Smooth muscle cell (in vitro differentiated cells): ENCODE results near the gene HMGCS1. TPM values are rescaled to one million over a fixed set of nuclear protein-coding genes. Genes with fewer than 3 reads are reported as not detected.

ENCODE experiments used
- DNase-seq: peaks from one replicate; lab custom pipeline; 2025; ENCODE audit not compliant: unreplicated experiment; lab: John Stamatoyannopoulos, UW
- H2AFZ ChIP-seq: fragments of 200-600 bp; sonication (generic); 2 replicates; pipeline ENCODE4 v1.6.0; 2016; ENCODE audit warnings: antibody characterized with exemption, low read depth, mild to moderate bottlenecking
- H3F3A ChIP-seq: fragments of 200-600 bp; sonication (generic); 2 replicates; pipeline ENCODE4 v1.6.0; 2017; ENCODE audit warnings: antibody characterized with exemption, low read depth
- H3K27ac ChIP-seq: fragments of 200-600 bp; sonication (generic); 2 replicates; pipeline ENCODE4 v1.5.1; 2016; ENCODE audit warnings: low read depth, mild to moderate bottlenecking
- H3K27me3 ChIP-seq: fragments of 200-600 bp; sonication (generic); 2 replicates; pipeline ENCODE4 v1.6.1; 2016; ENCODE audit warnings: low read depth, mild to moderate bottlenecking
- H3K36me3 ChIP-seq: fragments of 200-600 bp; sonication (generic); 2 replicates; pipeline ENCODE4 v1.5.1; 2016; ENCODE audit warnings: low read depth
- H3K4me1 ChIP-seq: fragments of 200-600 bp; sonication (generic); 2 replicates; pipeline ENCODE4 v1.5.1; 2016; ENCODE audit warnings: low read depth
- H3K4me2 ChIP-seq: fragments of 200-600 bp; sonication (generic); 2 replicates; pipeline ENCODE4 v1.6.0; 2016; ENCODE audit warnings: mild to moderate bottlenecking
- H3K4me3 ChIP-seq: fragments of 200-600 bp; sonication (generic); 2 replicates; pipeline ENCODE4 v1.5.1; 2016; ENCODE audit warnings: mild to moderate bottlenecking
- H3K79me2 ChIP-seq: fragments of 200-600 bp; sonication (generic); 2 replicates; pipeline ENCODE4 v1.6.0; 2016; ENCODE audit warnings: low read depth, mild to moderate bottlenecking
- H3K9ac ChIP-seq: fragments of 200-600 bp; sonication (generic); 2 replicates; pipeline ENCODE4 v1.6.0; 2016; ENCODE audit warnings: low read depth
- H3K9me3 ChIP-seq: fragments of 200-600 bp; sonication (generic); replicated peaks from 2 replicates; pipeline ENCODE4 v1.5.1; 2016; ENCODE audit warnings: low read depth
- H4K20me1 ChIP-seq: fragments of 200-600 bp; sonication (generic); 2 replicates; pipeline ENCODE4 v1.6.0; 2016; ENCODE audit warnings: low read depth
- WGBS: methylation state at CpG from one replicate; pipeline ENCODE4 v1.1.7; 2016; ENCODE audit warnings: low lambda C conversion rate; 5-methylcytosine and 5-hydroxymethylcytosine counted together
- polyA plus RNA-seq: library from polyadenylated mRNA; unstranded; fragments of >200 nt; fragmentation: Nextera tagmentation; extraction: Ambion mirVana; gene quantifications from 2 replicates; pipeline ENCODE4 v1.2.1, GENCODE V29; 2016
- total RNA-seq: library from RNA; depleted of rRNA; stranded (reverse); fragments of >200 nt; gene quantifications from 2 replicates; pipeline ENCODE4 v1.2.3, GENCODE V29; 2014
- TF ChIP-seq, protein P1 (sequence below): fragments of 200-600 bp; sonication (generic); IDR thresholded peaks from 2 replicates; pipeline ENCODE4 v1.5.1; 2017; ENCODE audit warnings: borderline replicate concordance, mild to moderate bottlenecking, antibody characterized with exemption; ENCODE audit not compliant: insufficient read depth, poor library complexity, severe bottlenecking

The HMGCS1 gene
- total and polyA plus RNA-seq, 2 experiments from 2014 or later: 51.8 to 94.0 TPM

- H3F3A ChIP-seq: peaks cover 7% of the 10 kb centered on the region
- H3K27me3 ChIP-seq: no peaks in the 10 kb centered on the region
- no peaks in the 10 kb centered on the region for H3K9me3 ChIP-seq
- H2AFZ ChIP-seq: peak overlapping the region; percentile 87
- TF ChIP-seq, protein P1, sequence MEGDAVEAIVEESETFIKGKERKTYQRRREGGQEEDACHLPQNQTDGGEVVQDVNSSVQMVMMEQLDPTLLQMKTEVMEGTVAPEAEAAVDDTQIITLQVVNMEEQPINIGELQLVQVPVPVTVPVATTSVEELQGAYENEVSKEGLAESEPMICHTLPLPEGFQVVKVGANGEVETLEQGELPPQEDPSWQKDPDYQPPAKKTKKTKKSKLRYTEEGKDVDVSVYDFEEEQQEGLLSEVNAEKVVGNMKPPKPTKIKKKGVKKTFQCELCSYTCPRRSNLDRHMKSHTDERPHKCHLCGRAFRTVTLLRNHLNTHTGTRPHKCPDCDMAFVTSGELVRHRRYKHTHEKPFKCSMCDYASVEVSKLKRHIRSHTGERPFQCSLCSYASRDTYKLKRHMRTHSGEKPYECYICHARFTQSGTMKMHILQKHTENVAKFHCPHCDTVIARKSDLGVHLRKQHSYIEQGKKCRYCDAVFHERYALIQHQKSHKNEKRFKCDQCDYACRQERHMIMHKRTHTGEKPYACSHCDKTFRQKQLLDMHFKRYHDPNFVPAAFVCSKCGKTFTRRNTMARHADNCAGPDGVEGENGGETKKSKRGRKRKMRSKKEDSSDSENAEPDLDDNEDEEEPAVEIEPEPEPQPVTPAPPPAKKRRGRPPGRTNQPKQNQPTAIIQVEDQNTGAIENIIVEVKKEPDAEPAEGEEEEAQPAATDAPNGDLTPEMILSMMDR: no peak
- H3K27ac ChIP-seq: peak overlapping the region; percentile 99
- peak overlapping the region; percentile 90 for H3K9ac ChIP-seq
- peaks cover 34% of the 10 kb centered on the region for H4K20me1 ChIP-seq
- WGBS: 95% methylated on average over 6 of the region's 6 CpGs
- no peak overlapping the region for H3K4me2 ChIP-seq
- DNase-seq: no peak
- peaks cover 34% of the 10 kb centered on the region for H3K79me2 ChIP-seq
- no peak overlapping the region for H3K4me3 ChIP-seq
- no peaks in the 10 kb centered on the region for H3K36me3 ChIP-seq
- peaks cover 30% of the 10 kb centered on the region for H3K4me1 ChIP-seq
These were observed 1.5 kb upstream of the HMGCS1 start for GRCh38 chr5:43314724-43315123.

GRCh38 chr5:43313854-43314457 is 744 bp upstream of the HMGCS1 start:
- Histone ChIP-seq H3K27ac (peak overlapping the region; percentile 99), H3K36me3 (no peaks in the 10 kb centered on the region), H3K79me2 (peaks cover 42% of the 10 kb centered on the region), H3K9me3 (no peaks in the 10 kb centered on the region), H3K4me3 (peak overlapping the region; percentile 42), H3F3A (peaks cover 7% of the 10 kb centered on the region), H2AFZ (peak overlapping the region; percentile 87), H3K4me1 (peaks cover 38% of the 10 kb centered on the region), H3K9ac (peak overlapping the region; percentile 90), H4K20me1 (peaks cover 42% of the 10 kb centered on the region), H3K27me3 (no peaks in the 10 kb centered on the region), H3K4me2 (peak overlapping the region; percentile 81)
- WGBS: 48% methylated on average over 8 of the region's 8 CpGs
- TF ChIP-seq, protein P1: no peak
- no peak for DNase-seq

- peaks cover 54% of the 10 kb centered on the region for H4K20me1 ChIP-seq
- no peaks in the 10 kb centered on the region for H3K36me3 ChIP-seq
- peaks cover 48% of the 10 kb centered on the region for H3K4me1 ChIP-seq
- no peak overlapping the region for H2AFZ ChIP-seq
- peak overlapping the region; percentile 89 for H3K4me3 ChIP-seq
- TF ChIP-seq, protein P1: no peak
- peaks cover 55% of the 10 kb centered on the region for H3K79me2 ChIP-seq
- H3K9me3 ChIP-seq: no peaks in the 10 kb centered on the region
- H3F3A ChIP-seq: peaks cover 7% of the 10 kb centered on the region
- H3K9ac ChIP-seq: peak overlapping the region; percentile 95
- H3K4me2 ChIP-seq: peak overlapping the region; percentile 88
- under 1% methylated on average over 9 of the region's 9 CpGs for WGBS
- DNase-seq: no peak
- H3K27ac ChIP-seq: peak overlapping the region; percentile 90
- no peaks in the 10 kb centered on the region for H3K27me3 ChIP-seq
These were observed 545 bp downstream of the HMGCS1 start for GRCh38 chr5:43312699-43313034.

- H3K27me3 ChIP-seq: no peaks in the 10 kb centered on the region
- H4K20me1 ChIP-seq: peaks cover 59% of the 10 kb centered on the region
- H3K36me3 ChIP-seq: no peaks in the 10 kb centered on the region
- peaks cover 48% of the 10 kb centered on the region for H3K4me1 ChIP-seq
- TF ChIP-seq, protein P1: no peak
- H3K9ac ChIP-seq: peak overlapping the region; percentile 95
- H3K4me2 ChIP-seq: peak overlapping the region; percentile 88
- no peak overlapping the region for H2AFZ ChIP-seq
- peaks cover 7% of the 10 kb centered on the region for H3F3A ChIP-seq
- H3K9me3 ChIP-seq: no peaks in the 10 kb centered on the region
- no peak for DNase-seq
- peak overlapping the region; percentile 90 for H3K27ac ChIP-seq
- H3K79me2 ChIP-seq: peaks cover 60% of the 10 kb centered on the region
- H3K4me3 ChIP-seq: peak overlapping the region; percentile 89
- WGBS: 10% methylated on average over 6 of the region's 6 CpGs
These were observed 1.0 kb downstream of the HMGCS1 start for GRCh38 chr5:43312076-43312661.
